Effector memory CD4-positive, alpha-beta T cell (primary cell): ENCODE measurements around the gene CD164.
"Not testable (repeated sequence)": the region's sequence is repeated elsewhere in the genome, so short reads cannot be mapped to it uniquely, and the experiment has no call there.

ENCODE experiments used
- DNase-seq, 3 donors: peaks; one replicate each; pipeline ENCODE4 v3.0.0-alpha.2; 2020
- H3K27ac ChIP-seq: 2 replicates; pipeline ENCODE4 v1.7.0; 2013; ENCODE audit warnings: mild to moderate bottlenecking, low read length, moderate library complexity; ENCODE audit not compliant: insufficient read depth, poor library complexity, severe bottlenecking
- H3K27me3 ChIP-seq: replicated peaks from 2 replicates; pipeline ENCODE4 v1.7.0; 2013; ENCODE audit warnings: mild to moderate bottlenecking, low read length; ENCODE audit not compliant: insufficient read depth, control insufficient read depth, poor library complexity, severe bottlenecking
- H3K36me3 ChIP-seq: 2 replicates; pipeline ENCODE4 v1.7.0; 2013; ENCODE audit warnings: mild to moderate bottlenecking, low read length, moderate library complexity; ENCODE audit not compliant: control insufficient read depth, insufficient read depth
- H3K4me1 ChIP-seq: 2 replicates; pipeline ENCODE4 v1.7.0; 2013; ENCODE audit warnings: low read length, mild to moderate bottlenecking; ENCODE audit not compliant: control insufficient read depth, insufficient read depth, poor library complexity, severe bottlenecking
- H3K4me3 ChIP-seq: 2 replicates; pipeline ENCODE4 v1.7.0; 2013; ENCODE audit warnings: low read length, low read depth, mild to moderate bottlenecking; ENCODE audit not compliant: insufficient read depth, poor library complexity, severe bottlenecking
- H3K9me3 ChIP-seq: 2 replicates; pipeline ENCODE4 v1.7.0; 2013; ENCODE audit warnings: mild to moderate bottlenecking, low read length, moderate library complexity; ENCODE audit not compliant: control insufficient read depth

CD164 gene

GRCh38 chr6:109377717-109378116, 4.5 kb downstream of the CD164 start:
- H3K9me3 ChIP-seq = no peaks in the 10 kb centered on the region
- H3K4me3 ChIP-seq = no peak overlapping the region
- peaks cover 53% of the 10 kb centered on the region for H3K36me3 ChIP-seq
- H3K27me3 ChIP-seq = no peaks in the 10 kb centered on the region
- H3K27ac ChIP-seq = no peak overlapping the region
- DNase-seq = no peak
- peaks cover 27% of the 10 kb centered on the region for H3K4me1 ChIP-seq

GRCh38 chr6:109374326-109374892, 7.9 kb downstream of the CD164 start:
- Histone ChIP-seq H3K36me3 (peaks cover 74% of the 10 kb centered on the region), H3K4me1 (peaks cover 17% of the 10 kb centered on the region), H3K9me3 (no peaks in the 10 kb centered on the region), H3K27me3 (no peaks in the 10 kb centered on the region), H3K4me3 (no peak overlapping the region), H3K27ac (no peak overlapping the region)
- DNase-seq = no peak

GRCh38 chr6:109373762-109374161, 8.5 kb downstream of the CD164 start:
- no peak for DNase-seq
- no peak overlapping the region for H3K27ac ChIP-seq
- peaks cover 81% of the 10 kb centered on the region for H3K36me3 ChIP-seq
- H3K9me3 ChIP-seq = no peaks in the 10 kb centered on the region
- H3K4me3 ChIP-seq = no peak overlapping the region
- H3K4me1 ChIP-seq = peaks cover 11% of the 10 kb centered on the region
- H3K27me3 ChIP-seq = no peaks in the 10 kb centered on the region

- no peak overlapping the region for H3K27ac ChIP-seq
- H3K9me3 ChIP-seq = no peaks in the 10 kb centered on the region
- no peaks in the 10 kb centered on the region for H3K27me3 ChIP-seq
- H3K36me3 ChIP-seq = peaks cover 85% of the 10 kb centered on the region
- DNase-seq = no peak
- H3K4me3 ChIP-seq = no peak overlapping the region
- H3K4me1 ChIP-seq = peaks cover 11% of the 10 kb centered on the region
Observed at GRCh38 chr6:109373331-109373730, 8.9 kb downstream of the CD164 start.

- Histone ChIP-seq H3K27me3 (no peaks in the 10 kb centered on the region), H3K27ac (no peak overlapping the region), H3K4me3 (no peak overlapping the region), H3K9me3 (no peaks in the 10 kb centered on the region), H3K36me3 (peaks cover 86% of the 10 kb centered on the region), H3K4me1 (peaks cover 9% of the 10 kb centered on the region)
- no peak for DNase-seq
Observed at GRCh38 chr6:109372130-109372529, 10.1 kb downstream of the CD164 start.

- H3K36me3 ChIP-seq = peaks cover 86% of the 10 kb centered on the region
Observed at GRCh38 chr6:109370792-109371191, 11.5 kb downstream of the CD164 start.

GRCh38 chr6:109370336-109370735, 11.9 kb downstream of the CD164 start:
- peaks cover 6% of the 10 kb centered on the region for H3K4me1 ChIP-seq
- no peak for DNase-seq
- peaks cover 81% of the 10 kb centered on the region for H3K36me3 ChIP-seq
- no peak overlapping the region for H3K4me3 ChIP-seq
- no peaks in the 10 kb centered on the region for H3K27me3 ChIP-seq
- no peaks in the 10 kb centered on the region for H3K9me3 ChIP-seq
- no peak overlapping the region for H3K27ac ChIP-seq

More at GRCh38 chr6:109370792-109371191, 11.5 kb downstream of the CD164 start:
- Histone ChIP-seq H3K4me3 (no peak overlapping the region), H3K4me1 (peaks cover 6% of the 10 kb centered on the region), H3K27ac (no peak overlapping the region), H3K9me3 (no peaks in the 10 kb centered on the region), H3K27me3 (no peaks in the 10 kb centered on the region)
- DNase-seq = no peak

- no peak overlapping the region for H3K4me3 ChIP-seq
- no peak overlapping the region for H3K27ac ChIP-seq
- H3K36me3 ChIP-seq = peaks cover 75% of the 10 kb centered on the region
- H3K4me1 ChIP-seq = peaks cover 6% of the 10 kb centered on the region
- no peaks in the 10 kb centered on the region for H3K9me3 ChIP-seq
- no peaks in the 10 kb centered on the region for H3K27me3 ChIP-seq
- no peak for DNase-seq
Observed at GRCh38 chr6:109369728-109370127, 12.5 kb downstream of the CD164 start.

GRCh38 chr6:109364382-109365078, 17.7 kb downstream of the CD164 start:
- not testable (repeated sequence) for H3K27me3 ChIP-seq, H3K4me3 ChIP-seq, DNase-seq, H3K27ac ChIP-seq, H3K9me3 ChIP-seq, H3K4me1 ChIP-seq
- H3K36me3 ChIP-seq = peaks cover 50% of the 10 kb centered on the region

- DNase-seq = no peak
- peaks cover 51% of the 10 kb centered on the region for H3K36me3 ChIP-seq
- no peaks in the 10 kb centered on the region for H3K27me3 ChIP-seq
- H3K9me3 ChIP-seq = no peaks in the 10 kb centered on the region
- H3K4me1 ChIP-seq = no peaks in the 10 kb centered on the region
- H3K27ac ChIP-seq = no peak overlapping the region
- H3K4me3 ChIP-seq = no peak overlapping the region
Observed at GRCh38 chr6:109363753-109364152, 18.5 kb downstream of the CD164 start.
